SKM-1 (cell line): Measurements from ENCODE around the gene FAM8A1.

ENCODE experiments used
- DNase-seq: peaks from one replicate; lab custom pipeline; 2025; ENCODE audit not compliant: unreplicated experiment; lab: John Stamatoyannopoulos, UW

Gene FAM8A1

GRCh38 chr6:17600527-17601385 lies 654 bp downstream of the FAM8A1 start:
- DNase-seq: no peak

GRCh38 chr6:17601386-17601703 lies 1.2 kb downstream of the FAM8A1 start:
- no peak for DNase-seq

- no peak for DNase-seq
These were observed 2.8 kb downstream of the FAM8A1 start for GRCh38 chr6:17602888-17603287.

GRCh38 chr6:17606606-17607005 lies 6.5 kb downstream of the FAM8A1 start:
- no peak for DNase-seq

- no peak for DNase-seq
These were observed 10.7 kb downstream of the FAM8A1 start for GRCh38 chr6:17610835-17611234.

- no peak for DNase-seq
These were observed 11.9 kb downstream of the FAM8A1 start for GRCh38 chr6:17612048-17612447.

- no peak for DNase-seq
These were observed 15.7 kb downstream of the FAM8A1 start for GRCh38 chr6:17615794-17616193.

GRCh38 chr6:17621003-17621402 lies 20.9 kb downstream of the FAM8A1 start:
- DNase-seq: no peak

GRCh38 chr6:17622144-17622543 lies 22.0 kb downstream of the FAM8A1 start:
- no peak for DNase-seq

GRCh38 chr6:17624396-17624795 lies 24.3 kb downstream of the FAM8A1 start:
- DNase-seq: no peak

- no peak for DNase-seq
These were observed 28.8 kb downstream of the FAM8A1 start for GRCh38 chr6:17628873-17629272.

GRCh38 chr6:17629824-17630510 lies 29.9 kb downstream of the FAM8A1 start:
- DNase-seq: no peak

GRCh38 chr6:17630511-17631073 lies 30.5 kb downstream of the FAM8A1 start:
- no peak for DNase-seq

GRCh38 chr6:17632934-17633333 lies 32.8 kb downstream of the FAM8A1 start:
- DNase-seq: no peak

GRCh38 chr6:17633465-17634188 lies 33.5 kb downstream of the FAM8A1 start:
- no peak for DNase-seq

GRCh38 chr6:17635568-17635967 lies 35.5 kb downstream of the FAM8A1 start:
- no peak for DNase-seq

GRCh38 chr6:17638212-17638715 lies 38.2 kb downstream of the FAM8A1 start:
- DNase-seq: no peak

- no peak for DNase-seq
These were observed 40.4 kb downstream of the FAM8A1 start for GRCh38 chr6:17640477-17640917.

GRCh38 chr6:17648745-17649144 lies 48.6 kb downstream of the FAM8A1 start:
- no peak for DNase-seq

- DNase-seq: no peak
These were observed 50.7 kb downstream of the FAM8A1 start for GRCh38 chr6:17650656-17651309.
